Retinal pigment epithelial cell (primary cell): ENCODE data around the gene ABCF1.
A peak's percentile ranks its signal among the peaks of the same experiment; 100 is the strongest.

ENCODE experiments used
- DNase-seq: peaks from one replicate; pipeline ENCODE4 v3.0.0-alpha.2; 2010; ENCODE audit warnings: low read depth
- H3K4me3 ChIP-seq: 2 replicates; pipeline ENCODE4 v1.5.1; 2011; ENCODE audit warnings: mild to moderate bottlenecking, low read length, control low read depth, moderate library complexity
- TF ChIP-seq, protein P1 (sequence below): conservative IDR thresholded peaks from 2 replicates; pipeline ENCODE4 v1.5.1; 2011; ENCODE audit warnings: low read depth, low read length, control low read depth, inconsistent platforms

The ABCF1 gene

DNA sequence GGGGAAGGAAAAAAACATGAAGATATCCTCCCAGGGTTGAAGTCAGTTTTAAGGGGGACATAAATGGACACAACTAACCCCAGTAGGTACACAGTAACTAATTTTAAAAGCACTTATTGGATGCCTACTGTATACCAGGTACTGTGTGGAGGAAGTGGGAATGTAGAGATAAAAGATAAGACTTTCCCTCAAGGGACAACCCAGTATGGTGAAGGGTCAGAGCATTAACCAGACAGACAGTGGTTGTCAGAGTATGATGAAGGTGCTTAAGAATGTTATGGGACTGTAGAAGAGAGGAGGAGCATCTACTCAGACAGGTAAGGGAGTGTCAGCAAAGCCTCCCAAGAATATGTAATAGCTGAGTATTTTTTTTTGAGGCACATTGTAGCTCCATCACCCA lies 906 bp downstream of the ABCF1 start:
- DNase-seq = no peak
- TF ChIP-seq, protein P1, sequence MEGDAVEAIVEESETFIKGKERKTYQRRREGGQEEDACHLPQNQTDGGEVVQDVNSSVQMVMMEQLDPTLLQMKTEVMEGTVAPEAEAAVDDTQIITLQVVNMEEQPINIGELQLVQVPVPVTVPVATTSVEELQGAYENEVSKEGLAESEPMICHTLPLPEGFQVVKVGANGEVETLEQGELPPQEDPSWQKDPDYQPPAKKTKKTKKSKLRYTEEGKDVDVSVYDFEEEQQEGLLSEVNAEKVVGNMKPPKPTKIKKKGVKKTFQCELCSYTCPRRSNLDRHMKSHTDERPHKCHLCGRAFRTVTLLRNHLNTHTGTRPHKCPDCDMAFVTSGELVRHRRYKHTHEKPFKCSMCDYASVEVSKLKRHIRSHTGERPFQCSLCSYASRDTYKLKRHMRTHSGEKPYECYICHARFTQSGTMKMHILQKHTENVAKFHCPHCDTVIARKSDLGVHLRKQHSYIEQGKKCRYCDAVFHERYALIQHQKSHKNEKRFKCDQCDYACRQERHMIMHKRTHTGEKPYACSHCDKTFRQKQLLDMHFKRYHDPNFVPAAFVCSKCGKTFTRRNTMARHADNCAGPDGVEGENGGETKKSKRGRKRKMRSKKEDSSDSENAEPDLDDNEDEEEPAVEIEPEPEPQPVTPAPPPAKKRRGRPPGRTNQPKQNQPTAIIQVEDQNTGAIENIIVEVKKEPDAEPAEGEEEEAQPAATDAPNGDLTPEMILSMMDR = no peak
- peak overlapping the region; percentile 95 for H3K4me3 ChIP-seq

DNA sequence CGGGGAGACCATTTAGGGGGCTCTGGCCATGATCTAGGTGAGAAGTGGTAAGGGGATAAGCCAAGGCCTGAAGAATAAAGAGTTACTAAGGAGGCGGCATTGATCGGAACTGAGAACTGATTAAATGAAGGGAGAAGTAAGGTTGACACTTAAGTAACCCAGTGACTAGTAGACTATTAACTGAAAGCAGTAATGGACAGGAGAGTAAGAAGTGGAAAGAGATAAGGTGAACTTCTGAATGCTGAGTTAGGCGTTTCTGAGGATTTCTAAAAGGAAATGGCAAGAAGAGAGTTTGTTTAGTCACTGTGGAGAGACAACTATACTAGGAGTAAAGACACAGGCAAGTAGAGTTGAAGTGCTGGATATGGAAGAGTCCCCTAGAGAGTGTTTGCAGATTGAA lies 1.9 kb downstream of the ABCF1 start:
- TF ChIP-seq, protein P1 = no peak
- DNase-seq = no peak
- H3K4me3 ChIP-seq = no peak overlapping the region

DNA sequence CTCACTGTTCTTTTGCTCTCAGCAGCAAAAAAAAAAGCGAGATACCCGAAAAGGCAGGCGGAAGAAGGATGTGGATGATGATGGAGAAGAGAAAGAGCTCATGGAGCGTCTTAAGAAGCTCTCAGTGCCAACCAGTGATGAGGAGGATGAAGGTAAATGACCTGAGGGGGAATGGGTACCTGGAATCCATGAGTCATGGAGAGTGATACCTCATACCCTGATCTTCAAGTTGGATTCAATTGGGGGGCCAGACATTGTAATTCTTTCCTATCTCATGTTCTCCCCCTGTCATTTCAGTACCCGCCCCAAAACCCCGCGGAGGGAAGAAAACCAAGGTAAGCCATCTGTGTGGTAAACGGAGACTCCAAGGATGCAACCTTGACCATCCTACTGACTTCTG lies 6.8 kb downstream of the ABCF1 start:
- no peak overlapping the region for H3K4me3 ChIP-seq
- no peak for DNase-seq
- TF ChIP-seq, protein P1 = no peak

DNA sequence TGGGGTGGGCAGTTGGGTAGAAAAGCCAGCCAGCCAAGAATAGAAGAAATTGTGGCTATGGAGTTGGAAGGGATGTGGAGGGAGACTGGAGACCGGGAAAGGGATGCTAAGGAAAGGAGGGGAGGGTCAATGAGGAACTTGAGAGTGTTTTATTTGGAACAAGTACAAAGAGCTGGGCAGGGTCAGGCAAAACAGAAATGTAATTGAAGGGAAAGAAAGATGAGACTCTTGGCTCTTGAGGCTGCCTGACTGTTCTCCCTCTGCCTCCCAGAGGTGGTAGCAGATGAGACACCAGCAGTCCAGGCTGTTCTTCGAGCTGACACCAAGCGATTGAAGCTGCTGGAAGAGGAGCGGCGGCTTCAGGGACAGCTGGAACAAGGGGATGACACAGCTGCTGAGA lies 12.7 kb downstream of the ABCF1 start:
- TF ChIP-seq, protein P1 = no peak
- no peak for DNase-seq
- no peak overlapping the region for H3K4me3 ChIP-seq

DNA sequence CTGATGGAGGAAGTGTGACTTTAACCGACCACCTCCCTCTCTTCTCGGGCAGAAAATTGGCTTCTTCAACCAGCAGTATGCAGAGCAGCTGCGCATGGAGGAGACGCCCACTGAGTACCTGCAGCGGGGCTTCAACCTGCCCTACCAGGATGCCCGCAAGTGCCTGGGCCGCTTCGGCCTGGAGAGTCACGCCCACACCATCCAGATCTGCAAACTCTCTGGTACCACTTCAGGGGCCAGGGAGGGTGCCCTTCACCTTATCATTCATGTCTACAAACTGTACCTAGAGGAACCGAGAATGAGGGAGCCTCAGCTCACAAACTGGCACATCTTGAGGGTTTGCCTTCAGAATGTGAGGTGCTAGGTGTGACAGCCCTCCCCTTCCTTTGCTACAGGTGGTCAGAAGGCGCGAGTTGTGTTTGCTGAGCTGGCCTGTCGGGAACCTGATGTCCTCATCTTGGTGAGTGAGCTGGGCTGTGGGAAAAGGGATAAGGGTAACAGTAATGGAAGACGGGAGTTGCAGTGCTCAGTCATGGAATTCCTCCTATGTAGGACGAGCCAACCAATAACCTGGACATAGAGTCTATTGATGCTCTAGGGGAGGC lies 18.6 kb downstream of the ABCF1 start:
- no peak for DNase-seq
- TF ChIP-seq, protein P1 = no peak
- H3K4me3 ChIP-seq = no peak overlapping the region

DNA sequence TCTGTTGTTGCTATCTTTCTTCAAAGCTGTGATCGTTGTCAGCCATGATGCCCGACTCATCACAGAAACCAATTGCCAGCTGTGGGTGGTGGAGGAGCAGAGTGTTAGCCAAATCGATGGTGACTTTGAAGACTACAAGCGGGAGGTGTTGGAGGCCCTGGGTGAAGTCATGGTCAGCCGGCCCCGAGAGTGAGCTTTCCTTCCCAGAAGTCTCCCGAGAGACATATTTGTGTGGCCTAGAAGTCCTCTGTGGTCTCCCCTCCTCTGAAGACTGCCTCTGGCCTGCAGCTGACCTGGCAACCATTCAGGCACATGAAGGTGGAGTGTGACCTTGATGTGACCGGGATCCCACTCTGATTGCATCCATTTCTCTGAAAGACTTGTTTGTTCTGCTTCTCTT lies 19.3 kb downstream of the ABCF1 start:
- no peak overlapping the region for H3K4me3 ChIP-seq
- DNase-seq = no peak
- TF ChIP-seq, protein P1 = no peak

DNA sequence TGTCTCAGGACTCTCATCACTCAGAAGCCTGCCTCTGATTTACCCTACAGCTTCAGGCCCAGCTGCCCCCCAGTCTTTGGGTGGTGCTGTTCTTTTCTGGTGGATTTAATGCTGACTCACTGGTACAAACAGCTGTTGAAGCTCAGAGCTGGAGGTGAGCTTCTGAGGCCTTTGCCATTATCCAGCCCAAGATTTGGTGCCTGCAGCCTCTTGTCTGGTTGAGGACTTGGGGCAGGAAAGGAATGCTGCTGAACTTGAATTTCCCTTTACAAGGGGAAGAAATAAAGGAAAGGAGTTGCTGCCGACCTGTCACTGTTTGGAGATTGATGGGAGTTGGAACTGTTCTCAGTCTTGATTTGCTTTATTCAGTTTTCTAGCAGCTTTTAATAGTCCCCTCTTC lies 19.8 kb downstream of the ABCF1 start:
- H3K4me3 ChIP-seq = no peak overlapping the region
- no peak for DNase-seq
- TF ChIP-seq, protein P1 = no peak
